ENCODE results near the gene MACC1. TPM values are rescaled to one million over a fixed set of nuclear protein-coding genes. Genes with fewer than 3 reads are reported as not detected.
"Not testable (repeated sequence)": the region's sequence is repeated elsewhere in the genome, so short reads cannot be mapped to it uniquely, and the experiment has no call there.

The MACC1 gene
- total and polyA plus RNA-seq, 4 donors: 2.8 to 45.2 (median 14.7) TPM

DNA sequence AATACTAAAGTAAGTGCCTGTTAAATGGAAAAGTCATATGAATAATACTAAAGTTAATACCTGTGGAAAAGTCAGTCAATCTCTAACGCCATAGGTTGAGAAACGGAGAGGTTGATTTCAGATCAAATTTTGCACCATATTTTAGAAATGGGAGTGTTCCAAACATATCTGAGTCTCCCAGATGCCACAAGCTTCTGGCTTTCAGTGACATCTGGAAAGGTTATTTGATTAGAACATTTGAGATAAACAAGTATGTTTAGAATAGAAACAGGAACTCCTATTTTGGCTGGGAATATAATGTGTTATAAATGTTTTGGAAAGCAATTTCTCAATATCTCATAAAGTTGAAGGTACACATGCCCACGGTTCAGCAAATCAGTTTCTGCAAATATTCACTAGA lies 5.8 kb downstream of the MACC1 start:
- 73 to 76% methylated on average over 3 of the region's 3 CpGs for WGBS, 2 donors
- Histone ChIP-seq H3K27me3 (ENCODE audit: control insufficient read depth in 3 of 3, insufficient read depth in 3 of 3, low read length in 2 of 3) (no peaks in the 10 kb centered on the region), H3K27ac (ENCODE audit: low read depth in 1 of 2, low read length in 1 of 2) (no peak overlapping the region), H3K9ac (ENCODE audit: insufficient read depth in 1 of 2, low read length in 2 of 2) (no peak overlapping the region), H3K36me3 (ENCODE audit: control insufficient read depth in 4 of 4, insufficient read depth in 4 of 4, low read length in 4 of 4) (peaks cover 0 to 2% (median 0%) of the 10 kb centered on the region in 4 donors), H3K4me1 (ENCODE audit: control insufficient read depth in 5 of 5, insufficient read depth in 5 of 5, low read length in 5 of 5) (no peaks in the 10 kb centered on the region), H3K9me3 (ENCODE audit: control insufficient read depth in 4 of 4, insufficient read depth in 3 of 4, low read length in 3 of 4) (peaks cover 0 to 4% (median 0%) of the 10 kb centered on the region in 4 donors), H3K4me3 (no peak overlapping the region)
- TF ChIP-seq, protein P1, sequence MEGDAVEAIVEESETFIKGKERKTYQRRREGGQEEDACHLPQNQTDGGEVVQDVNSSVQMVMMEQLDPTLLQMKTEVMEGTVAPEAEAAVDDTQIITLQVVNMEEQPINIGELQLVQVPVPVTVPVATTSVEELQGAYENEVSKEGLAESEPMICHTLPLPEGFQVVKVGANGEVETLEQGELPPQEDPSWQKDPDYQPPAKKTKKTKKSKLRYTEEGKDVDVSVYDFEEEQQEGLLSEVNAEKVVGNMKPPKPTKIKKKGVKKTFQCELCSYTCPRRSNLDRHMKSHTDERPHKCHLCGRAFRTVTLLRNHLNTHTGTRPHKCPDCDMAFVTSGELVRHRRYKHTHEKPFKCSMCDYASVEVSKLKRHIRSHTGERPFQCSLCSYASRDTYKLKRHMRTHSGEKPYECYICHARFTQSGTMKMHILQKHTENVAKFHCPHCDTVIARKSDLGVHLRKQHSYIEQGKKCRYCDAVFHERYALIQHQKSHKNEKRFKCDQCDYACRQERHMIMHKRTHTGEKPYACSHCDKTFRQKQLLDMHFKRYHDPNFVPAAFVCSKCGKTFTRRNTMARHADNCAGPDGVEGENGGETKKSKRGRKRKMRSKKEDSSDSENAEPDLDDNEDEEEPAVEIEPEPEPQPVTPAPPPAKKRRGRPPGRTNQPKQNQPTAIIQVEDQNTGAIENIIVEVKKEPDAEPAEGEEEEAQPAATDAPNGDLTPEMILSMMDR (IDR thresholded peaks at IDR 0.05; ENCODE audit: control extremely low read depth, extremely low read depth): no peak
- ATAC-seq (ENCODE audit: insufficient read depth, low FRiP score): no peak
- no peak for DNase-seq

GRCh38 chr7:20208651-20209307 lies 8.4 kb downstream of the MACC1 start:
- no peak overlapping the region for H3K27ac ChIP-seq (ENCODE audit: low read depth in 1 of 2, low read length in 1 of 2)
- no peaks in the 10 kb centered on the region for H3K4me1 ChIP-seq (ENCODE audit: control insufficient read depth in 5 of 5, insufficient read depth in 5 of 5, low read length in 5 of 5)
- TF ChIP-seq, protein P1 (IDR thresholded peaks at IDR 0.05; ENCODE audit: control extremely low read depth, extremely low read depth): no peak
- peaks cover 0 to 2% (median 0%) of the 10 kb centered on the region in 4 donors for H3K36me3 ChIP-seq (ENCODE audit: control insufficient read depth in 4 of 4, insufficient read depth in 4 of 4, low read length in 4 of 4)
- DNase-seq (no peak), ATAC-seq (ENCODE audit: insufficient read depth, low FRiP score) (no peak)
- peaks cover 0 to 4% (median 0%) of the 10 kb centered on the region in 4 donors for H3K9me3 ChIP-seq (ENCODE audit: control insufficient read depth in 4 of 4, insufficient read depth in 3 of 4, low read length in 3 of 4)
- no peak overlapping the region for H3K4me3 ChIP-seq
- H3K9ac ChIP-seq (ENCODE audit: insufficient read depth in 1 of 2, low read length in 2 of 2): no peak overlapping the region
- WGBS, 2 donors: 86 to 93% methylated on average over 6 of the region's 6 CpGs
- no peaks in the 10 kb centered on the region for H3K27me3 ChIP-seq (ENCODE audit: control insufficient read depth in 3 of 3, insufficient read depth in 3 of 3, low read length in 2 of 3)

DNA sequence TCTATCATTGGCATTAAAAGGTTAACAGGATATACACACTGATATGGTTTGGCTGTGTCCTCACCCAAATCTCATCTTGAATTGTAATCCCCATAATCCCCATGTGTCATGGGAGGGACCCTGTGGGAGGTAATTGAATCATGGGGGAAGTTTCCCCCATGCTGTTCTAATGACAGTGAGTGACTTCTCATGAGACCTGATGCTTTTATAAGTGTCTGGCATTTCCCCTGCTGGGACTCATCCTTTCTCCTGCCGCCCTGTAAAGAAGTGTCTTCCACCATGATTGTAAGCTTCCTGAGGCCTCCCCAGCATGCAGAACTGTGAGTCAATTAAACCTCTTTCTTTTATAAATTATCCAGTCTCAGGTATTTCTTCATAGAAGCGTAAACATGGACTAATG lies 9.4 kb downstream of the MACC1 start:
- H3K4me1 ChIP-seq (ENCODE audit: control insufficient read depth in 5 of 5, insufficient read depth in 5 of 5, low read length in 5 of 5); H3K9ac ChIP-seq (ENCODE audit: insufficient read depth in 1 of 2, low read length in 2 of 2); H3K27me3 ChIP-seq (ENCODE audit: control insufficient read depth in 3 of 3, insufficient read depth in 3 of 3, low read length in 2 of 3); H3K27ac ChIP-seq (ENCODE audit: low read depth in 1 of 2, low read length in 1 of 2); H3K36me3 ChIP-seq (ENCODE audit: control insufficient read depth in 4 of 4, insufficient read depth in 4 of 4, low read length in 4 of 4); ATAC-seq (ENCODE audit: insufficient read depth, low FRiP score); H3K9me3 ChIP-seq (ENCODE audit: control insufficient read depth in 4 of 4, insufficient read depth in 3 of 4, low read length in 3 of 4); DNase-seq; H3K4me3 ChIP-seq: not testable (repeated sequence)
- WGBS, 2 donors: 93 to 94% methylated on average over 2 of the region's 2 CpGs

- Histone ChIP-seq H3K27ac (ENCODE audit: low read depth in 1 of 2, low read length in 1 of 2) (no peak overlapping the region), H3K9ac (ENCODE audit: insufficient read depth in 1 of 2, low read length in 2 of 2) (no peak overlapping the region), H3K4me1 (ENCODE audit: control insufficient read depth in 5 of 5, insufficient read depth in 5 of 5, low read length in 5 of 5) (no peaks in the 10 kb centered on the region), H3K9me3 (ENCODE audit: control insufficient read depth in 4 of 4, insufficient read depth in 3 of 4, low read length in 3 of 4) (peaks cover 0 to 4% (median 0%) of the 10 kb centered on the region in 4 donors), H3K4me3 (no peak overlapping the region), H3K36me3 (ENCODE audit: control insufficient read depth in 4 of 4, insufficient read depth in 4 of 4, low read length in 4 of 4) (peaks cover 0 to 2% (median 0%) of the 10 kb centered on the region in 4 donors), H3K27me3 (ENCODE audit: control insufficient read depth in 3 of 3, insufficient read depth in 3 of 3, low read length in 2 of 3) (no peaks in the 10 kb centered on the region)
- TF ChIP-seq, protein P1 (IDR thresholded peaks at IDR 0.05; ENCODE audit: control extremely low read depth, extremely low read depth): no peak
- ATAC-seq (ENCODE audit: insufficient read depth, low FRiP score): no peak
- DNase-seq: no peak
- WGBS, 2 donors: 79 to 88% methylated on average over 2 of the region's 2 CpGs
Observed at GRCh38 chr7:20206104-20206896, 10.9 kb downstream of the MACC1 start.
